G401.6 (cell line): Measurements from ENCODE around the gene MIF4GD.
"Not testable (repeated sequence)": the region's sequence is repeated elsewhere in the genome, so short reads cannot be mapped to it uniquely, and the experiment has no call there.

Source experiments
- FAIRE-seq: peaks from 2 replicates; lab custom pipeline; 2012; peaks lifted over from hg19 to GRCh38; lab: Jason Lieb, UNC

The MIF4GD gene

DNA sequence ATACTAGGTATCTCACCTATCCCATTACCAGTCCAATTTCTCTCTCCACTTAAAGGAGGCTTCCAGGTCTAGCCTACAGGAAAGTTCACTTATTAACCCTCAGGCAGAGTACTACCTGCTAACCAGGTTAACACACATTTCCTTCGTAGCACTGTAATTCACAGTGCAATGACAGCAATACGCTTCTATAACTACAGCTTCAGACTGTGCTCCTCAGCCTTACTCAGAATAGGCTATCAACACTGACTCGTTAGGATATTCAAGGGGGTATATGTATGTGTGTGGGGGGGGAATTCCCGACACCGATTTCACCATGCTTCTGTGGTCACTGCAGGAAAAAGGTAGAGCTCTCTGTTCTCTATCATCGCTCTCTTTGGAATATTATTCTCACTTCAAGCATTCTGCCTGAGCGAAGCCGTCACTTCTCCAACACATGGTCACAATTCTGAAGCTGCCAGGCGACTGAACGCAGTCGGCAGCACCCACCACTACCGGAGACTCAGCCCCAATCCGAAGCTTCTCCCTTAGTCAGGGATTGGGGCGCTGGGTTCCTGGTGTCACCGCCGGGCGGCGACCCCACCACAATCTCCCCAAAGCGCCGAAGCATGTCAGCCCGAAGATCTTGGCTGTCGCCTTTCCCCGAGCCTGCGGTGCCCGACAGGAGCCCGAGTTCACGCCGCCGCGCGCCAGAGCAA is 10.2 kb downstream of the MIF4GD start:
- FAIRE-seq = no peak

DNA sequence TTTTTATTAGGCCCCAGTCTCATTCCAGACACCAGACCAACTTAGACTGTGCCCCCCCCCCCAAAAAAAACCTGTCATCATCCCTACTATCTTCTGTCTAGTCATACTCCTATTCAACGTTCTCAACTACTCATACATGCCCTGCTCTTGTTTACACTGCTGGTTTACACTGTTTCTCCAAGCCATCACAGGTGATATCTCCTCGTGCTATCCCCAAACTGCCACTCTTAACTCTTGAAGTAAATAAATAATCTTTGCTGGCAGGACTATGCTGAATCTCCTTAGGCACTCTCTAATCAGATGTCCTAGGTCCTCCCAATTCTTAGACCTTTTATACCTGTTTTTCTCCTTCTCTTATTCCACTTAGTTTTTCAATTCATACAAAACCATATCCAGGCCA is 13.8 kb downstream of the MIF4GD start:
- not testable (repeated sequence) for FAIRE-seq

DNA sequence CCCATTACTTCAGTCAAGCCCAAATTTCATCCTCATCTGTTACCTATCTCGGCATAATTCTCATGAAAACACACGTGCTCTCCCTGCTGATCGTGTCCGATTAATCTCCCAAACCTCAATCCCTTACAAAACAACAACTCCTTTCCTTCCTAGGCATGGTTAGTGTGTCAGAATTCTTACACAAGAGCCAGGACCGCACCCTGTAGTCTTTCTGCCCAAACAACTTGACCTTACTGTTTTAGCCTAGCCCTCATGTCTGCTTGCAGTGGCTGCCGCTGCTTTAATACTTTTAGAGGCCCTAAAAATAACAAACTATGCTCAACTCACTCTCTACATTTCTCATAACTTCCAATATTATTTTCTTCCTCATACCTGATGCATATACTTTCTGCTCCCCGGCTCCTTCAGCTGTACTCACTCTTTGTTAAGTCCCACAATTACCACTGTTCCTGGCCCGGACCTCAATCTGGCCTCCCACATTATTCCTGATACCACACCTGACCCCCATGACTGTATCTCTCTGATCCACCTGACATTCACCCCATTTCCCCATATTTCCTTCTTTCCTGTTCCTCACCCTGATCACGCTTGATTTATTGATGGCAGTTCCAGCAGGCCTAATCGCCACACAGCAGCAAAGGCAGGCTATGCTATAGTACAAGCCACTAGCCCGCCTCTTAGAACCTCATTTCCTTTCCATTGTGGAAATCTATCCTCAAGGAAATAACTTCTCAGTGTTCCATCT is 14.9 kb downstream of the MIF4GD start:
- FAIRE-seq = not testable (repeated sequence)

DNA sequence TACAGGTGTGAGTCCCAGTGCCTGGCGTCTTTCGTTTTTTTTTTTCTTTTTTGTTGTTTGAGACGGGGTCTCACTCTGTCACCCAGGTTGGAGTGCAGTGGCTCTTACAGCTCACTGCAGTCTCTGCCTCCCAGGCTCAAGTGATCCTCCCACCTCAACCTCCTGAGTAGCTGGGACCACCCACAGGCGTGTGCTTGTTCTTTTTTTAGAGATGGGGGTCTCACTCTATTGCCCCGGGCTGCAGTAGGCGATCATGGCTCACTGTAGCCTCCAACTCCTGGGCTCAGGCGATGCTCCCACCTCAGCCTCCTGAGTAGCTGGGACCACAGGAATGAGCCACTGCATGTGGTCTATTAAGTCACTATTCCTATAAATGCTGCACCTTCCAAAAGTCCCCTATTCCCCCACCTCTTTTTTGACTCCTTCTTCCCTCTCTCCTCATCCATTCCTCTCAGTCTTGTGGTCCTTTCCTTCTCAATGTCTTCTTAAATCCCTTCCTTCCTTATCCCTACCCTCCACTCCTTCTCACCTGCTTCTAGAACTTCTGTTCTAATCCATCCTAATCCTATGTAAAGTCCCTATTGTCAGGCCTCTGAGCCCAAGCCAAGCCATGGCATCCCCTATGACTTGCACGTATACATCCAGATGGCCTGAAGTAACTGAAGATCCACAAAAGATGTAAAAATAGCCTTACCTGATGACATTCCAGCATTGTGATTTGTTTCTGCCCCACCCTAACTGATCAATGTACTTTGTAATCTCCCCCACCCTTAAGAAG is 18.8 kb downstream of the MIF4GD start:
- no peak for FAIRE-seq

DNA sequence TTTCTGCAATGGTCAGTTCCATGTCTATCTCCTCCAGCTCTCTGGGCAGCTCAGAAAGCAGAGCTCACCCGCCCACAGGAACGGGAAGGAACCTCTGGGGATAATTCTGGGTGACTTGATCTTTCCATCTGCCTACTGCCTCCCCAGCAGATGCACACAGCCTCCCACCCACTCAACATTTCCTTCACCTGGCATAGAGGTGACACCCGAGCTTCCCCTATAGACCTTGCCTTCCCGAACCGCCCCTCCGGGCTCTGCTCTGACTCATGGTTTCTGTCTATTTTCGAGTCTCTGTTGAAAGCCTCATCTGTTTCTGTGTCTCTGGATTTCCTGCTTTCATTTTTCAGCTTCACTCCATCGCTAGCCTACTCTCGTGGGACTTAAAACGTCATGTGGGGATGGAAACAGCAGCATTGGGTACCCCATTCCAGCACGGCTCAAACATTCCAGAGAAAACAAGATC is 21.0 kb downstream of the MIF4GD start:
- FAIRE-seq = no peak

DNA sequence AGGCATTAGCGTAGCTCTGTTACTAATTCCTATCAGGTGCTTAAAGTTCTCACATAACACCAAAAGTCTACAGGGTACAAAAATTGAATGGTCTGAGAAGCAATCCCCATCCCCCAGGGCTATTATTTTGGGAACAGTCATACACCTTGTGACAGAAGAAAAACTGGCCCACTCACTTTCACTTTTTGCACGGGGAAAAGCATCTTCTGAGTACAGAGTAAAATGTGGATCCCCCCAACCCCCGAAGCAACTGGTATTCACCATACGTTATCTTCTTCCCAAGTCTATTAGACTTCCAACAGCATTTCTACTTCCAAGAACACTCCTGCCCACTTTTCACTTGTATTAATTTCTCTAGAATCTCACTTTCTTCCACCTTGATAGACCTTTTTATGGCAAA is 21.5 kb downstream of the MIF4GD start:
- FAIRE-seq = no peak

DNA sequence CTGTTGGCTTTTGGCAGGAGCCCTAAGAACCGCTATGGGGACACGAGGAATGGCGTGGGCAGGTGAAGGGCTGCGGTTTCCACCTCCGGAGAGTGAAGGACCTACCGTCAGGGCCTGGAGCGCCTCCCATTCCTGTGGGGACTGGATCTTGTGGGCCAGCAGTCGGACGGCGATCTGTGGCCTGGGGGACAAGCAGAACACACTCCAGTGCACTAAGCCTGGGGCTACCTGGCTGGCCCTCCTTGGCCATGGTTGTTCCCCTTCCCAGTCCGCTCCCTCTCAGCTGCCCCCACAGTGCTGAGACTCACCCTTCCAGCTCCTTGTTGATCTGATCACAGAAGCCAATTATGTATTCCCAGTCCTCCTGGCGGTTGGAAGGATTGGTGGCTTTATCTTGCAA is 24.6 kb downstream of the MIF4GD start:
- FAIRE-seq = no peak

DNA sequence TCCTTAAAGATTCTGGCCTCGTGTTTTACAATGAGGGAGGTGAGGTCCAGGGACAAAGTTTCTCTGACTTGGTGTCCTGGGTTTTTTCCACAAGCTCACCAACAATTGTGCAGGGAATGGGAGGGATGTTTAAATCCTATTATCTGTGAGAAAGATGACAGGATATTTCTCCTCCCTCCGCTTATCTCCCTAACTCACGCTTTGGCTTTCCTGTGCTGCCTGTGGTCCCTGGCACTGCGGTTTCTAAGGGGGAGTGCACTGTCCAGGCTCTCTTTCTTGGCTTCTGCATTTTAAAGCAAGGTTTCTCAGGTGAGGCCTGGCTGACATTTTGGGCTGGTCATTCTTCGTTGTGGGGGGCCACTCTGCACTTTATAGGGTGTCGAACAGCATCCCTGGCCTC is 26.0 kb downstream of the MIF4GD start:
- FAIRE-seq = no peak

DNA sequence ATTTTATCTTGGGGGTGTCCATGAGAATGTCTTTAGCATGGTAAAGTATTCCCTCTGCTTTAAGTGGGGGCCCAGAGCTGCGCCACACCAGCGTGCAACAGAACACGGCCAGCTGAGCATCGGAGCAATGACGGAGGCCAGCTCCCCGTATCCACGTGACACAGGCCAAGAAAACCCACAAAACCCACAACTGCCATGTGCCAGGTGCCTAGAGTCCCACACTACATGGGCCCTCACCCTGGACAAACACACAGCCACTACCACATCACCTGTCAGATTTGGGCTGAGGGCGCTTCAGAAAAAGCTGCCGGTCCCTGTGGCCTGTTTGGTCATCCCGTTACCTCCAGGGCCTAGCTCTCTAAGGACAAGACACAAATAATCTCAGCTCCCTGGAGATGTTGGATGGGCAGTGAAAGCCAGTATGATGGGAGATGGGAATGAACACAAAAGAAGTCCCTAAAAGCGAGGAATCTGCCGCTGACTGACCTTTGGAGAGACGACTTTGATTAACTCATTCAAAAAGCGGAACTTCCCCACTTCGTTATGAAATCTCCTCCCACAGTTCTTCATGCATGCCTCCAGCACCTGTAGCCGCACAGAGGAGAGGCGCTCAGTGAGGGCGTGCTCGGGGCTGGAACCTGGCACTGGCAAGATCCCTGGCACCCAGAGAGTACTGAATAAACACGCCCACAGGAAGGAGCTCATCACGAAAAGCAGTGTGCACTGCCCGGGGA is 26.7 kb downstream of the MIF4GD start:
- no peak for FAIRE-seq

DNA sequence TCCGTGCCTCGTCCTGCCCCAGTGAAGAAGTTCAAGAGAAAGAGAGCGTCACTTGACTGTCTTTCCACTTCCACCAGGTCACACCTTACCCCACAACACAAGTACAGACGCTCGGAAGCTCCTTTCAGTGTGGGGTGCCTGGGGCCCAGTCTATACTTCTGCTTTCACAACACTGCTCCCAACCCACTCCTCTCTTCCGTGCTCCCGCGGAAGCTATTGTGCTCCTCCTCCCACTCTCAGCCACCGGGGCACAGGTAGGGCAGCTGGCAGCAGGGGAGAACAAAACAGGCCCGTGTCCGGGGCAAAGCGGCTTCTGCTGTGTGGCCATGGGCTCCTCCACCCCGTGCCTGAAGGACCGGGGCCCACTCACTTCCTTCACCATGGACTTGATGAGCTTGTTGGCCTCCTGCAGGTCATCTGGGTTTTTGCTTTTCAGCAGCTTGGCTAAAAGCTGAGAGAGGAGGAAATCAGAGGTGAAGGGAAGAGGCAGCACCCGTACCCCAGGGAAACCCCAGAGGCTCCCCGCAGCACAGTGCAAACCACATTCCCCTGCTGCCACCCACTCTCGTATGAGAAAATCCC is 28.5 kb downstream of the MIF4GD start:
- FAIRE-seq = no peak

DNA sequence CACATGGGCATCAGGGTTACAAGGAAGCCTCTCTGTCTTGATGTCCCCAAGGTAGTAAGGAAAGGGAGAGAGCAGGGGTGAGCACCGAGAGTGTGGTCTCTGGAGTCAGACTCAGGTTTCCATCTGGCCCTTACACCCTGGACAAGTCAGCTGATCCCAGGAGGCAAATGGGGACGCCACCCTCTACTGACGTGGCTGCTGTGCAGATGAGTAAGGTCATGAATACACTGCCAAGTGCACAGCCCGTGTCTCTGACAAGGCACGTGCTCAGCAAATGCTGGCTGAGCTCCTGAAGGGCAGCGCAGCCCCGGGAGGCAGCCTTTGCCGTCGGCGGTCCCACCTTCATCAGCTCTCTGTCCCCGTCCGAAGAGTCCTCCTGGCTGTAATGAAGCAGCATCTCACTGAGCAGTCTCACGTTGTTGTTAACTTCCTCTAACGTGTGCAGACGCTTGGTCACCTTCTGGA is 29.0 kb downstream of the MIF4GD start:
- FAIRE-seq = no peak

DNA sequence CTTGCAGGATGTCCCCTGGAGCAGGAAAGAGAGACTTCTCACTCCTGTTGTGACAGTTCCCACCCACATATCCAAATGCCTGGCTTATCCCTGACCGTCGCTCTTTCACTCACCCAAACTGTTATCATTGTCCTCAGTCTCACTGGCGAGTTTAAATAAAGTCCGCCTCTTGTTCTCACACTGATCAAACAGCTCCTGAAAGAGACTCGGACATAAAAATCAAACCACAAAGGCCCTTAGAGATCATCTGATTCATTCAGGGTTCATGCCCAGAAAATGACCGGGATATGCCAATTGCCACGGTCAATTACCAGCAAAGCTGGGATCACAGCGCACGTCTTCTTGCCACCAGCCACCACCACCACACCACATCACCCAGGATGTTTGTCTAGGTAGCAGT is 29.5 kb downstream of the MIF4GD start:
- no peak for FAIRE-seq

DNA sequence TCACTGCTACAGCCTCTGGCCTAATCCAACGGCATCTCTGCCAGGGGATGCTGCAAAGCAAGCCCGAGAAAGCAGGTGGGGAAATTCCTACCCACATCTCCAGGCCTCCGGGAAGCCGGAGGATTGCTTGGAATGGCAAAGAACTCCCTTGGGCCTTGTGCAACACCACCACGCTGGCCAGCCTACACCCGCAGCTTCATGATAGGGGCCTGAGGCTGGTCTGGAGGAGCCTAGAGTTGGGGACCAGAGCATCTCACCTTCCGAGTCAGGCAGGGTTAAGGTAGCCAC is 29.9 kb downstream of the MIF4GD start:
- no peak for FAIRE-seq

DNA sequence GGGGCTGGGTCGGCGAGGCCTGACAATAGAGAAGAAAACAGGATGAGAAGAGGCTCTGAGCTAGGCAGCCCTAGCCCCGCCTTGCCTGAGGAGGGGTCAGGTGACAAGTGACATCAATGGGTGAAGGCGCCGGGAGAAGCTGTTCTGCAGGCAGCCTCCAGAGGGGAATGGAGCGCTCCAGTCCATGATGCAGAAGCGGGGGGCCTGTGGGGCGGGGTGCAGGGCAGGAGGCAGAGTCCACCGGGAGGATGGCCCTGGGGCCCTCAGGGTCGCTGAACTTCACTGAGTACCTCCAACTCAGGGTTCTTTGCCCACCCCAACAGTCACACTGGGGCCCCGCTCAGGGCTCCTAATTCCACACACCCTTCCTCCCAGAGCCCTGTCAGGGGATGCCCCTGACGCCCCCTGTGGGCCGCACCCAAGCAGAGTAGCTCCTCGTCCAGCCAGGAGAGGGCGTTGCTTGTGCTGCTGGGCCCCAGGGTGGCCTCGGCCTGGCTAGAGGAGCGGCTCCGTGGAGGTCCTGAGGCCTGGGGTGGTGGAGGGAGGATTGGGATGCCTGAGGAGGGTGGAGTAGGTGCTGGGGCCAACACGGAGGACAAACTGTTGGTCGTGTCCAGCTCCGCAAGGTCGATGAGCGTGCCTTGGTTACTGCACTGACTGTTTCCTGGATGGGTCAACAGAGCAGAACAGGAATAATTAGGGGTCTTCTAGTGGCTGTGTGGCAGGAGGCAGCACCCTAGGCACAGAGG is 30.5 kb downstream of the MIF4GD start:
- no peak for FAIRE-seq

DNA sequence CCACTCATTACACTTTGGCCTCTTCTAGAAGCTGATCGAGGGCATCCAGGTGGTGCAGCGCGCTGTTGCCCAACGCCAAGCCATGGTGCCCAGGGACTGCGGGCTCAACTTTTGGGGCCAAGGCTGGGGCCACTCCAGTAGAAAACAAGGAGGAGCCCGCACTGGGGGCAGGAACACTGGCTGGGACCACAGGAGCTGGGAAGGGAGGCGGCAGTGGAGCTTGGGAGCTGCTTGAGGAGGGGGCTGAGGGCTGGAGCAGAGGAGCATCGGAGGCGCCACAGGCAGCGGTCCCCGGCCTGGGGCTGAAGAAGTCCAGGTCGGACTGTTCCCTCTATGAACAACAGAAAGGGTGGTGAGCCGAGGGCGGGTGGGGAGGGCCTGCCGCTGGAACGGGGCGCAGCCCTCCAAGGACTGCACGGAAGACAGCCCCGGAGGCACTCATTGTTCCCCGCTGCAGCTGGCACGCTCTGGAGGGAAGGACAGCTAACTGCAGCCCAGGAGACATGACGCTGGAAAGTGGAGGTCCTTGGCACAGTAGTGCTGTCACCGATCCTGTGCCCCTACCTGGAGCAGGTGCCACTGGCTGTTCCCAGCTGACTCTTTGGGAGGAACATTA is 31.1 kb downstream of the MIF4GD start:
- no peak for FAIRE-seq

DNA sequence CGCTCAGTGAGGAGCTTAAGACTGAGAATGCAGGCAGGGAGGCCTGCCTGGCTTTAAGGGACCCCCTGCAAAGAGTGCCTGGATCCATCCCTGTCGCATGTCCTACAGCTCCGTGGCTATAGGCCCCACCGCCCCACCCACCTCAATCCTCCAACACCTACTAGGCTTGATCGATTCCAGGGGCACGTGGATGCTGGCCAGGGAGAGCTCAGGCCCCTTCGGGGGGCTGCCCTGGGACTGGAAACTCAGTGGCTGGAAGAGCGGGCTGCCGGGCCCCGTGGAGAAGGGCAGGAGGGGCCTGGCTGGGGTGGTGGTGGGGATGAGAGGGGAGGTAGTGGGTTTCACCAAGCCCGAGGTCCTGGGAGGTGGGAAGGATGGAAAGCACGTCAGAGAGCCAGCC is 31.8 kb downstream of the MIF4GD start:
- no peak for FAIRE-seq

DNA sequence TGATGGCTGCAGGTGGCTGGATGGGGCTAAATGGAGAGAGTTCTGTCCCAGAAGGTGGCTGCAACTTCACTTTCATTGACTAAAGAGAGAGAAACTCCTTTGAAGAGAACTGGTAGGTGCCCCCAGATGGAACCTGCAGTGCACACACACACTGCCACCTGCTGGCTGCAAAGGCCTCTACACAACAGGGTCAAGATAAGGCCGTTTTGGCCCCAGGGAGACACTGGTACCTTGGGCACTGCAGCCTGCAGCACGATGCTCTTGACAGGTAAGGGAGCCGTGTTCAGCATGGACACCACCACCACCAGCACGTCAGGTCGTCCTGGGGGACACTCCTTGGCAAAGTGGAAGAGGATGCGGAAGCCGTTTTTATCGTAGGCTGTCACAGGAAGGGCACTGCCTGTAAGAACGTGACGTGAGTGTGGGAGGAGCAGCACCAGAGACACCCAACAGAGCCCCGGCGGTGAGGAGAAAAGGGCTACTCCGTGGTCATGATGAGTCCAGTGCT is 32.3 kb downstream of the MIF4GD start:
- peak; percentile 71 for FAIRE-seq

DNA sequence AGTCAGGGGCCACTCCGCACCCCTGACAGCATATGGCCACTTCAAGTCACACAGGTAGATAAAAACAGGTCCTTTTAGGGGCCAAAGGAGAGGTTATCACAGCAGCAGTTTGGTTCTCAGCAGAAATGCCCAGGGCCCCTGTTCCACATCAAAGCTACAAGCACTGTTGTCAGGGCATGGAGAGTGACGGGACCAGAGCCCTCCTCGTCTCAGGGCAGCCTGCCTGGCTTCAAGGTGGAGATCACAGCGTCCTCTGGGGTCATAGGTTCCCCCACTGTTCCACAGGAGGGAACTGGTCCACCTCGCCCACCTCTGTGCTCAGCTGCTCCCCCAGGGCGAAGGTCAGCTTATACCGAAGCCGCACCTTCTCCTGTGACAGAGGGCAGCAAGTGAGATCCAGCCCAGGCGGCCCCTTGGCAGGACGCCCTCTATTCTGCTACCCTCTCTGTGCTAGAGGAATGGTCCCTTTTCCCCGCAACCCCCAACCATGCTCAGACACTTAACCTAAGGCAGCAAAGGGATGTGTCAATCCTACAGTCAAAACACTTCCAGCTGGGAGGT is 32.9 kb downstream of the MIF4GD start:
- FAIRE-seq = no peak

DNA sequence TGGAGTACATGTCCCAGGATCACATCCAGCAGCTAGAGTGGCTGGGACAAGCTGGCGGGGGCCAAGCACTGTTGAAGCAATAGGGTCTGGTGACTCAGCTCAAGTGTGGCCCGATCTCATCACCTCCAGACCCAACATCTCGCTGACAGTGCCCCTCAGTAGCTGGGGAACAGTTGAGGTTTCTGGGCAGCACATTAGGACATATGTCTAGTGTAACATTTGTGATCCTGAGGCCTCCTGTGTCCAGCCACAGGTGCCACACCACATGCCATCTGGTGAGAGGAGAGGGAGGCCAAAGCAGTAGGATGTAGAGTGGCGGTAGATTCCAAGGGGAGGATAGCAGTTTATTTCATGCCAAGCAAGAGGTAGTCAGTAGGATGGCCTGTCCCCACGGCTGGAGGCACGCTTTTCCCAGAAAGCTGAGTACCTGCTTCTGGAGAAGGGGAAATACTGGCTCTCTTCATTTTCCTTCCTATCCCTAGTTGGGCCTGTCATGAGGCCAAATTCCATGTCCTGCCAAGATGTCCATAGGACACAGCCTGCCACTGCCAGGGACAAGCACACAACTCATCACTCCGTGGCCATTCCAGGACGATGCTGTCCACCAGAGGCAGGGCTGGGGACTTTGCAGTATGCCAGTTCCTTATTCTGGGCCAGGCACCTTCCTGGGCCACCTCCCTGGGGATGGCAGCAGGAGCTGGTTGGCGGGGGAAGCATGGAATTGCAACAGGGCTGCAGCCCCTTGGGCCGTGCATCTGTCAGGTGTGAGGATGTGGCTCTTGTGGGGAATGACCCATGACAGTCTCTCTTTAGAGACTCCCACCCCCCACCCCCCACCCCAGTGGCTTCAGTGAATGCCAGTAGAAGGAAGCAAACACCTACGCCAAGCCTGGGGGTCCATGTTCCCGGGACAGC is 33.7 kb downstream of the MIF4GD start:
- FAIRE-seq = no peak
